ENCODE results near the gene ELP4.

DNA sequence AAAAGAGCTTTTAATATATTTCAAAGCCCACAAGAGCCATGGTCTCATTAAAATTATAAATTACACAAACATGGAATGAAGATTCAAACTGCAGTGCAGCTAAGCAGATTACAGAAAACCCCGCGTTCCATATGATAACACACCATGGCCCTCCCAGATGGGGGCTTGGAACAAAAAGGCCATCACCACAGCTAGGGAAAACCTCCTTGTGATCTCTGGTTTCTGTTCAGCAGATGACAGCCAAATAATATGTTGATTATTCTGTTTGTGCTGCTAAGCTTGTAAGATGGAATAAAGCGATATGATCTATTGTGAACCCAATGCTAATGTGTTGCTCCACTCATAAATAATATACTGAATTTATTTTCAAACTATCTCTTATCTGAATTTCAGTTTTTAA, 28.6 kb upstream of the ELP4 start:
- TF ChIP-seq, protein P1, sequence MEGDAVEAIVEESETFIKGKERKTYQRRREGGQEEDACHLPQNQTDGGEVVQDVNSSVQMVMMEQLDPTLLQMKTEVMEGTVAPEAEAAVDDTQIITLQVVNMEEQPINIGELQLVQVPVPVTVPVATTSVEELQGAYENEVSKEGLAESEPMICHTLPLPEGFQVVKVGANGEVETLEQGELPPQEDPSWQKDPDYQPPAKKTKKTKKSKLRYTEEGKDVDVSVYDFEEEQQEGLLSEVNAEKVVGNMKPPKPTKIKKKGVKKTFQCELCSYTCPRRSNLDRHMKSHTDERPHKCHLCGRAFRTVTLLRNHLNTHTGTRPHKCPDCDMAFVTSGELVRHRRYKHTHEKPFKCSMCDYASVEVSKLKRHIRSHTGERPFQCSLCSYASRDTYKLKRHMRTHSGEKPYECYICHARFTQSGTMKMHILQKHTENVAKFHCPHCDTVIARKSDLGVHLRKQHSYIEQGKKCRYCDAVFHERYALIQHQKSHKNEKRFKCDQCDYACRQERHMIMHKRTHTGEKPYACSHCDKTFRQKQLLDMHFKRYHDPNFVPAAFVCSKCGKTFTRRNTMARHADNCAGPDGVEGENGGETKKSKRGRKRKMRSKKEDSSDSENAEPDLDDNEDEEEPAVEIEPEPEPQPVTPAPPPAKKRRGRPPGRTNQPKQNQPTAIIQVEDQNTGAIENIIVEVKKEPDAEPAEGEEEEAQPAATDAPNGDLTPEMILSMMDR (conservative IDR thresholded peaks at IDR 0.05 in 1 of 2, IDR thresholded peaks at IDR 0.05 in 1 of 2; ENCODE audit: extremely low read depth in 1 of 2, insufficient read depth in 1 of 2, low read depth in 1 of 2, low read length in 2 of 2): no peak
- no peak for TF ChIP-seq EZH2 (IDR thresholded peaks at IDR 0.05; ENCODE audit: borderline replicate concordance, low read length)

Data from mammary epithelial cell (primary cell).